ENCODE data around the gene TGM6.

DNA sequence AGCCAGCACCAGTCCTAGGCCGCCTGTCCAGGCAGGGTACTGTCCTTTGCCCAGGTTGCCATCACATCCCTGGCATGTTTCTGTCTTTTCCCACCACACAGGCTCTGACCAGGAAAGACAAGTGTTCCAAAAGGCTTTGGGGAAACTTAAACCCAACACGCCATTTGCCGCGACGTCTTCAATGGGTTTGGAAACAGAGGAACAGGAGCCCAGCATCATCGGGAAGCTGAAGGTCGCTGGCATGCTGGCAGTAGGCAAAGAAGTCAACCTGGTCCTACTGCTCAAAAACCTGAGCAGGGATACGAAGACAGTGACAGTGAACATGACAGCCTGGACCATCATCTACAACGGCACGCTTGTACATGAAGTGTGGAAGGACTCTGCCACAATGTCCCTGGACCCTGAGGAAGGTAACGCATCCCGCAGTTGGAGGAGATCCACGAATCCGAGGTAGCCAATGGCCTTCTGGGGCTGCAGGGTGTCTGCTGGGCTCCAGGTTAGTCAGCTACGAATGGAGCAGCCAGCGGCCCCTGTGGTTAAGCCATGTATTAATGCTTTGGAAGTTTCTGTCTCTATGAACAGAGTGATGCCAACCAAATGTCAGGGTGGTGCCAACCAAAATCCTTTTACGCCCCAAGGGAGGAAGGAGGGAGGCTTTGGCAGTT is 48.7 kb upstream of the TGM6 start:
- TF ChIP-seq CTCF (IDR thresholded peaks at IDR 0.05) = no peak
- TF ChIP-seq POLR2A (IDR thresholded peaks at IDR 0.05) = no peak
